GOT3 (cell line): ENCODE measurements around the gene AWAT2.
"Not testable (repeated sequence)": the region's sequence is repeated elsewhere in the genome, so short reads cannot be mapped to it uniquely, and the experiment has no call there.

Source experiments
- DNase-seq: peaks from one replicate; lab custom pipeline; 2025; ENCODE audit warnings: mixed read lengths; lab: John Stamatoyannopoulos, UW

The AWAT2 gene

GRCh38 chrX:70001269-70001668 lies 48.5 kb downstream of the AWAT2 start:
- no peak for DNase-seq

GRCh38 chrX:69998299-69998698 lies 51.4 kb downstream of the AWAT2 start:
- DNase-seq, result not testable (repeated sequence)

GRCh38 chrX:69996113-69996468 lies 53.6 kb downstream of the AWAT2 start:
- no peak for DNase-seq

GRCh38 chrX:69995362-69996112 lies 54.2 kb downstream of the AWAT2 start:
- DNase-seq, result no peak

GRCh38 chrX:69993494-69993893 lies 56.2 kb downstream of the AWAT2 start:
- no peak for DNase-seq

- DNase-seq, result no peak
Observed at GRCh38 chrX:69991685-69992084, 58.1 kb downstream of the AWAT2 start.
